Activated CD8-positive, alpha-beta memory T cell treated with anti-CD3 and anti-CD28 coated beads for 36 hours (primary cell): ENCODE measurements around the gene POLR2F. TPM values are rescaled to one million over a fixed set of nuclear protein-coding genes. Genes with fewer than 3 reads are reported as not detected.

ENCODE experiments used
- CTCF ChIA-PET: fragments of 350-600 bp; sonication (Branson Sonifier 250); formaldehyde crosslinking; loops from one replicate; lab custom pipeline; 2021; ENCODE audit warnings: antibody characterized with exemption; lab: Charles Lee
- POLR2A ChIA-PET: fragments of 350-600 bp; sonication (Branson Sonifier 250); formaldehyde crosslinking; loops from one replicate; lab custom pipeline; 2021; ENCODE audit warnings: antibody characterized with exemption; lab: Charles Lee
- total RNA-seq, 2 experiments: library from RNA; stranded (reverse); gene quantifications; one replicate each; pipeline ENCODE4 v1.2.3, GENCODE V29; 2021

The POLR2F gene
- total RNA-seq, result 100 to 1,000 TPM; 136 to 139 TPM

GRCh38 chr22:37953437-37954179 is at the start of gene POLR2F, which contains the start of gene C22orf23:
TSS of gene POLR2F (plus strand) at chr22:37953699. CDS start at chr22:37953788, 89 bp downstream.
TSS of gene C22orf23 (minus strand) at chr22:37953601. CDS start at chr22:37953149, 452 bp downstream.
- ChIA-PET CTCF (interaction anchor here (0.8 to 0.9 kb wide), 2 partner anchors 12 to 135 kb away, joined by 3 to 4 read pairs; no protein-coding TSS in a partner anchor), POLR2A (interaction anchor here (0.6 to 1.0 kb wide), 3 partner anchors 74 to 277 kb away, joined by 3 to 5 read pairs (median 4); partner anchors contain the start of gene ANKRD54)

GRCh38 chr22:37904572-37905533 is 48.6 kb upstream of the POLR2F start:
- ChIA-PET CTCF (interaction anchor here (0.6 to 2.5 kb wide), 9 partner anchors 10 to 456 kb away, joined by 3 to 8 read pairs (median 3); no protein-coding TSS in a partner anchor), POLR2A (interaction anchor here (0.6 to 2.3 kb wide), 3 partner anchors 9 to 278 kb away, joined by 5 to 11 read pairs (median 6); no protein-coding TSS in a partner anchor)

GRCh38 chr22:37905534-37906363 is 47.8 kb upstream of the POLR2F start, which contains the start of gene MICALL1:
TSS of gene MICALL1 (plus strand) at chr22:37906297. CDS start at chr22:37906423, 126 bp downstream.
- ChIA-PET CTCF (interaction anchor here (0.6 to 2.5 kb wide), 9 partner anchors 9 to 456 kb away, joined by 3 to 8 read pairs (median 3); no protein-coding TSS in a partner anchor), POLR2A (interaction anchor here (0.6 to 2.3 kb wide), 3 partner anchors 9 to 279 kb away, joined by 5 to 11 read pairs (median 6); no protein-coding TSS in a partner anchor)

- ChIA-PET POLR2A (interaction anchor here (0.6 to 2.3 kb wide), 2 partner anchors 10 to 99 kb away, joined by 3 to 11 read pairs; partner anchors contain the start of gene GCAT), CTCF (interaction anchor here (0.8 to 2.5 kb wide), 5 partner anchors 10 to 87 kb away, joined by 3 to 8 read pairs (median 4); no protein-coding TSS in a partner anchor)
Measured at GRCh38 chr22:37906364-37907008, 47.0 kb upstream of the POLR2F start.

GRCh38 chr22:37907036-37907954 is 46.2 kb upstream of the POLR2F start:
- ChIA-PET POLR2A (no interaction called here), CTCF (interaction anchor here (0.8 to 1.6 kb wide), 4 partner anchors 9 to 88 kb away, joined by 3 to 6 read pairs (median 4); no protein-coding TSS in a partner anchor)

- CTCF ChIA-PET, result no interaction called here
- POLR2A ChIA-PET, result interaction anchor here (0.5 kb wide), 1 partner anchor 90 kb away, joined by 3 read pairs; no protein-coding TSS in a partner anchor
Measured at GRCh38 chr22:37909766-37910165, 43.7 kb upstream of the POLR2F start.

GRCh38 chr22:37910890-37911672 is 42.4 kb upstream of the POLR2F start:
- ChIA-PET POLR2A (no interaction called here), CTCF (no interaction called here)

GRCh38 chr22:37911697-37912096 is 41.8 kb upstream of the POLR2F start:
- ChIA-PET POLR2A (no interaction called here), CTCF (no interaction called here)

GRCh38 chr22:37912171-37912570 is 41.3 kb upstream of the POLR2F start:
- ChIA-PET POLR2A (no interaction called here), CTCF (no interaction called here)

GRCh38 chr22:37913233-37913721 is 40.2 kb upstream of the POLR2F start:
- CTCF ChIA-PET, result no interaction called here
- POLR2A ChIA-PET, result no interaction called here

- ChIA-PET CTCF (interaction anchor here (0.9 to 2.5 kb wide), 2 partner anchors 10 kb away, joined by 3 to 6 read pairs; partner anchors contain the start of gene MICALL1), POLR2A (no interaction called here)
Measured at GRCh38 chr22:37916311-37916710, 37.2 kb upstream of the POLR2F start.

GRCh38 chr22:37917874-37918548 is 35.5 kb upstream of the POLR2F start:
- ChIA-PET POLR2A (interaction anchor here (0.5 kb wide), 1 partner anchor 373 kb away, joined by 4 read pairs; no protein-coding TSS in a partner anchor), CTCF (interaction anchor here (0.6 kb wide), 1 partner anchor 55 kb away, joined by 3 read pairs; no protein-coding TSS in a partner anchor)

- CTCF ChIA-PET, result no interaction called here
- POLR2A ChIA-PET, result interaction anchor here (0.5 kb wide), 1 partner anchor 21 kb away, joined by 12 read pairs; no protein-coding TSS in a partner anchor
Measured at GRCh38 chr22:37918580-37919270, 34.8 kb upstream of the POLR2F start.

GRCh38 chr22:37920126-37920525 is 33.4 kb upstream of the POLR2F start:
- POLR2A ChIA-PET, result no interaction called here
- CTCF ChIA-PET, result interaction anchor here (0.7 kb wide), 1 partner anchor 256 kb away, joined by 3 read pairs; no protein-coding TSS in a partner anchor
